ENCODE measurements around the gene CPPED1. TPM values are rescaled to one million over a fixed set of nuclear protein-coding genes. Genes with fewer than 3 reads are reported as not detected.

The CPPED1 gene
- total RNA-seq, 1 donor from 2014 or later: 17.8 TPM

DNA sequence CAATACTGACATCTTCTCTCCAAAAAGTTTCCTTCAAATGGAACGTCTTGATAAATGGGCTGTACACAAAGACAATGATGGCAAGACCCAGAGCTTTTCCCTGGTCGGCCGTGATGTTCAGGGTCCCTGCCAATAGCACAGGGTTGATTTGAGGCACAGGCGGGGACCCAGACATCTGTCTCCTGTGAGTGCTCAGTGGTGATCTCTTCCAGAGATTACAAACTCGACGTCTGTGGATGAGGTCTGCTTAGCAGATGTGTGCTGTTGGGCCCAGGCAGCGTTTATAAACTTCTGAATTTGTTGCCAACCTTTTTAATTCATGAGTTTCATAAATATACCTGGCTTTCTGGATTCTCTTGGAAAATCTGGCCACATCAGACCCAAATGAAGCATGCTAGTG, 14.9 kb downstream of the CPPED1 start:
- TF ChIP-seq, protein P1, sequence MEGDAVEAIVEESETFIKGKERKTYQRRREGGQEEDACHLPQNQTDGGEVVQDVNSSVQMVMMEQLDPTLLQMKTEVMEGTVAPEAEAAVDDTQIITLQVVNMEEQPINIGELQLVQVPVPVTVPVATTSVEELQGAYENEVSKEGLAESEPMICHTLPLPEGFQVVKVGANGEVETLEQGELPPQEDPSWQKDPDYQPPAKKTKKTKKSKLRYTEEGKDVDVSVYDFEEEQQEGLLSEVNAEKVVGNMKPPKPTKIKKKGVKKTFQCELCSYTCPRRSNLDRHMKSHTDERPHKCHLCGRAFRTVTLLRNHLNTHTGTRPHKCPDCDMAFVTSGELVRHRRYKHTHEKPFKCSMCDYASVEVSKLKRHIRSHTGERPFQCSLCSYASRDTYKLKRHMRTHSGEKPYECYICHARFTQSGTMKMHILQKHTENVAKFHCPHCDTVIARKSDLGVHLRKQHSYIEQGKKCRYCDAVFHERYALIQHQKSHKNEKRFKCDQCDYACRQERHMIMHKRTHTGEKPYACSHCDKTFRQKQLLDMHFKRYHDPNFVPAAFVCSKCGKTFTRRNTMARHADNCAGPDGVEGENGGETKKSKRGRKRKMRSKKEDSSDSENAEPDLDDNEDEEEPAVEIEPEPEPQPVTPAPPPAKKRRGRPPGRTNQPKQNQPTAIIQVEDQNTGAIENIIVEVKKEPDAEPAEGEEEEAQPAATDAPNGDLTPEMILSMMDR (IDR thresholded peaks at IDR 0.05): no peak
- Mint-ChIP-seq H3K27ac (ENCODE audit: unreplicated experiment) (no peak overlapping the region), H3K36me3 (ENCODE audit: unreplicated experiment) (peaks cover 7% of the 10 kb centered on the region), H3K9me3 (ENCODE audit: unreplicated experiment) (no peaks in the 10 kb centered on the region), H3K27me3 (ENCODE audit: unreplicated experiment) (no peaks in the 10 kb centered on the region), H3K4me1 (ENCODE audit: unreplicated experiment) (no peaks in the 10 kb centered on the region), H3K4me3 (ENCODE audit: unreplicated experiment) (no peak overlapping the region)
- no peak for DNase-seq (ENCODE audit: extremely low spot score, unreplicated experiment)

DNA sequence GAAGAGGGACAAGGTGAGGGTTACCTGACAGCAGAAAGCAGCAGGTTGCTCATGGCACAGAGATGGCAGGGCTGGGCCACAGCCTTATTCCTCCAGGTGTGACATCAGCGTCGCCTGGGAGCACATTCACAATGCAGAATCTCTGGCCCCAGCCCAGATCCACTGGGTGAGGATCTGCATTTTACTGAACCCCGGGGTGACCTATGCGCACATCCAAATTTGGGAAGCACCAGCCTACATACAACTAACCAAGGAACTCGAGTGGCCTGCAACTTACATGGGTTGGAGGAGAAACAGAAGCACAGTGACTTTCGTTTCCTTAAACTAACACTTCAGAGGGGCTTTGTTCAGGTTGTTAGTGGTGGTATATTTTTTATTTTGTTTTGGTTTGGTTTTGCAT, 17.6 kb downstream of the CPPED1 start:
- TF ChIP-seq, protein P1 (IDR thresholded peaks at IDR 0.05): no peak
- no peak for DNase-seq (ENCODE audit: extremely low spot score, unreplicated experiment)
- Mint-ChIP-seq H3K4me1 (ENCODE audit: unreplicated experiment) (no peaks in the 10 kb centered on the region), H3K27me3 (ENCODE audit: unreplicated experiment) (no peaks in the 10 kb centered on the region), H3K36me3 (ENCODE audit: unreplicated experiment) (peaks cover 5% of the 10 kb centered on the region), H3K27ac (ENCODE audit: unreplicated experiment) (no peak overlapping the region), H3K9me3 (ENCODE audit: unreplicated experiment) (no peaks in the 10 kb centered on the region), H3K4me3 (ENCODE audit: unreplicated experiment) (no peak overlapping the region)

DNA sequence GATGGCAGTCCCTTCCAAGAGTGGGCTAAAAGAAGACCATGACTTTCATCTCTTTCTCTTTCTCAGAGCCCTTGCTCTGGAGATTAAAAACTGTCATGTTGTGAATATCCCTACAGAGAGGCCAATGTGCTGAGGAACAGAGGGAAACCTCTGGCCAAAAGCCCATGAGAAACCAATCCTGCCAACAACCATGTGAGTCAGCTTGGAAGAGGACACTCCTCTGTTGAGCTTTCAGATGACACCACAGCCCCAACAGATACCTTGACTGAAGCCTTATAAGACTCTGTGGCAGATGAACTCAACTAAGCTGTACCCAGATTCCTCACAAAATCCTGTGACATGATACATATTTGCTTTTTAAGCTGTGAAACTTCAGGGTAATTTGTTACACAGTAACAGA, 19.6 kb downstream of the CPPED1 start:
- DNase-seq (ENCODE audit: extremely low spot score, unreplicated experiment): no peak
- Mint-ChIP-seq H3K9me3 (ENCODE audit: unreplicated experiment) (no peaks in the 10 kb centered on the region), H3K27ac (ENCODE audit: unreplicated experiment) (no peak overlapping the region), H3K4me1 (ENCODE audit: unreplicated experiment) (no peaks in the 10 kb centered on the region), H3K36me3 (ENCODE audit: unreplicated experiment) (peaks cover 14% of the 10 kb centered on the region), H3K27me3 (ENCODE audit: unreplicated experiment) (no peaks in the 10 kb centered on the region), H3K4me3 (ENCODE audit: unreplicated experiment) (no peak overlapping the region)
- TF ChIP-seq, protein P1 (IDR thresholded peaks at IDR 0.05): no peak

DNA sequence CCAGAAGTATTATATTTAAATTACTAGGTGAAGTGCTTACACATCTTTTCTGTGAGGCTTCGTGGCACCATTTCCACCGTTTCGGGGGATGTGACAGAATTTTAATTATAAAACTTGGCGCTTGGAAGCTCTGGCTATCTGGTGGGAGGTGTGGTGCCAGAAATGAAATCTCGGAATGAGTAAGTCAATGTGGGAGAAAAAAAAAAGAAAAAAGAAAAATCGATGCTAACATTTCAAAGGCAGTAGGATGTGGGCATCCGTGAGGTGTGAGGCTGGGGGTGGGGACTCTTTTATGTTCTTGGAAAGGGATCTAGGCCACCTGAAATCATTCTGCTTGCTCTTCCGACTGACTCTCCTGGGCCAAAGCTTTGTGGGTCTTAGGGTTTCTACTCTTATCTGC, 21.9 kb downstream of the CPPED1 start:
- no peaks in the 10 kb centered on the region for H3K27me3 Mint-ChIP-seq (ENCODE audit: unreplicated experiment)
- H3K4me3 Mint-ChIP-seq (ENCODE audit: unreplicated experiment): no peak overlapping the region
- H3K27ac Mint-ChIP-seq (ENCODE audit: unreplicated experiment): no peak overlapping the region
- no peaks in the 10 kb centered on the region for H3K4me1 Mint-ChIP-seq (ENCODE audit: unreplicated experiment)
- peaks cover 16% of the 10 kb centered on the region for H3K36me3 Mint-ChIP-seq (ENCODE audit: unreplicated experiment)
- H3K9me3 Mint-ChIP-seq (ENCODE audit: unreplicated experiment): no peaks in the 10 kb centered on the region
- no peak for DNase-seq (ENCODE audit: extremely low spot score, unreplicated experiment)
- TF ChIP-seq, protein P1 (IDR thresholded peaks at IDR 0.05): no peak

DNA sequence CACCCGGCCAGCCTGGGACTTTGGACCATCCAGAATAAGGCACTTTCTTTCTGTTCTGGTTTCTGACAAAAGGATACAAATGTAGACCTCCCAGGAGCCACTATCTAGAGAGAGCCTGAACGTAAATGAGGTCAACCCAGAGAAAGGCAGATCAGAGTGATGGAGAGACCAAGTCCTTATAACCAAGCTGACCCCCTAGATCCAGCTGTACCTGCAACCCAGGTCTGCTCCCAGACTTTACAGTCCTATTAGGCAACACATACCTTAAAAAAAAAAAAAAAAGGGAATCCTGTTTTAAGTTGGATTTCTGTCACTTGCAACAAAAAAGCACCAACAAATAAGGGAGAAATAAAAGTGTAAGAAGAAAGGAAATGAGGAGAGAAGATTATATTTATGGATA, 23.2 kb downstream of the CPPED1 start:
- TF ChIP-seq, protein P1 (IDR thresholded peaks at IDR 0.05): no peak
- H3K27ac Mint-ChIP-seq (ENCODE audit: unreplicated experiment): no peak overlapping the region
- H3K9me3 Mint-ChIP-seq (ENCODE audit: unreplicated experiment): no peaks in the 10 kb centered on the region
- no peaks in the 10 kb centered on the region for H3K27me3 Mint-ChIP-seq (ENCODE audit: unreplicated experiment)
- H3K4me1 Mint-ChIP-seq (ENCODE audit: unreplicated experiment): no peaks in the 10 kb centered on the region
- H3K36me3 Mint-ChIP-seq (ENCODE audit: unreplicated experiment): peaks cover 17% of the 10 kb centered on the region
- no peak overlapping the region for H3K4me3 Mint-ChIP-seq (ENCODE audit: unreplicated experiment)
- no peak for DNase-seq (ENCODE audit: extremely low spot score, unreplicated experiment)

All from osteocyte (in vitro differentiated cells).